PFSK-1 (cell line): ENCODE results near the gene HES3.

Source experiments
- FOXP2 ChIP-seq: optimal IDR thresholded peaks from 2 replicates; pipeline ENCODE3; 2011; ENCODE audit warnings: borderline replicate concordance, control low read depth, inconsistent platforms; ENCODE audit not compliant: insufficient read depth; ENCODE audit errors: extremely low read length, extremely low read depth
- POLR2AphosphoS5 ChIP-seq: IDR thresholded peaks from 2 replicates; pipeline ENCODE4 v1.6.1; 2012; ENCODE audit warnings: low read depth, mild to moderate bottlenecking, control low read depth, low read length, moderate library complexity
- REST ChIP-seq, 2 experiments: IDR thresholded peaks; 2 replicates each; pipeline versions ENCODE4 v1.6.1 to v1.8.0; 2011 to 2012; ENCODE audit warnings: low read depth in 2 of 2, low read length in 2 of 2, control low read depth in 1 of 2, inconsistent platforms in 1 of 2, mild to moderate bottlenecking in 1 of 2, moderate library complexity in 1 of 2; ENCODE audit not compliant: insufficient read depth in 1 of 2
- SIN3A ChIP-seq: IDR thresholded peaks from 2 replicates; pipeline ENCODE4 v1.6.1; 2012; ENCODE audit warnings: mild to moderate bottlenecking, low read length, moderate library complexity, borderline replicate concordance; ENCODE audit not compliant: insufficient read depth
- TAF1 ChIP-seq: IDR thresholded peaks from 2 replicates; pipeline ENCODE4 v1.6.1; 2012; ENCODE audit warnings: low read length, control low read depth, borderline replicate concordance; ENCODE audit not compliant: insufficient read depth

HES3 gene

GRCh38 chr1:6233376-6233775 lies 10.6 kb upstream of the HES3 start:
- no peak for TF ChIP-seq TAF1
- no peak for TF ChIP-seq FOXP2

- no peak for TF ChIP-seq REST (IDR thresholded peaks at IDR 0.05; ENCODE audit: insufficient read depth in 1 of 2, low read depth in 2 of 2, low read length in 2 of 2)
- no peak for TF ChIP-seq POLR2AphosphoS5
- TF ChIP-seq TAF1 = no peak
- TF ChIP-seq SIN3A = no peak
- TF ChIP-seq FOXP2 = no peak
These were observed 9.3 kb upstream of the HES3 start for GRCh38 chr1:6234502-6235295.

- TF ChIP-seq FOXP2 (no peak), TAF1 (no peak), POLR2AphosphoS5 (no peak), REST (IDR thresholded peaks at IDR 0.05; ENCODE audit: insufficient read depth in 1 of 2, low read depth in 2 of 2, low read length in 2 of 2) (no peak), SIN3A (no peak)
These were observed 8.7 kb upstream of the HES3 start for GRCh38 chr1:6235296-6235677.

GRCh38 chr1:6237093-6237492 lies 6.9 kb upstream of the HES3 start:
- no peak for TF ChIP-seq TAF1
- no peak for TF ChIP-seq SIN3A
- no peak for TF ChIP-seq POLR2AphosphoS5
- TF ChIP-seq REST (IDR thresholded peaks at IDR 0.05; ENCODE audit: insufficient read depth in 1 of 2, low read depth in 2 of 2, low read length in 2 of 2) = no peak
- no peak for TF ChIP-seq FOXP2

- TF ChIP-seq SIN3A (no peak), TAF1 (no peak), REST (IDR thresholded peaks at IDR 0.05; ENCODE audit: insufficient read depth in 1 of 2, low read depth in 2 of 2, low read length in 2 of 2) (no peak), FOXP2 (no peak), POLR2AphosphoS5 (no peak)
These were observed 4.7 kb upstream of the HES3 start for GRCh38 chr1:6239213-6239752.
